CD4-positive, alpha-beta T cell treated with Interleukin-10 for 1 hour (primary cell): ENCODE data around the gene CDIP1.

Experiments
- DNase-seq: peaks from one replicate; pipeline ENCODE4 v3.0.0-alpha.2; 2020

Gene CDIP1

DNA sequence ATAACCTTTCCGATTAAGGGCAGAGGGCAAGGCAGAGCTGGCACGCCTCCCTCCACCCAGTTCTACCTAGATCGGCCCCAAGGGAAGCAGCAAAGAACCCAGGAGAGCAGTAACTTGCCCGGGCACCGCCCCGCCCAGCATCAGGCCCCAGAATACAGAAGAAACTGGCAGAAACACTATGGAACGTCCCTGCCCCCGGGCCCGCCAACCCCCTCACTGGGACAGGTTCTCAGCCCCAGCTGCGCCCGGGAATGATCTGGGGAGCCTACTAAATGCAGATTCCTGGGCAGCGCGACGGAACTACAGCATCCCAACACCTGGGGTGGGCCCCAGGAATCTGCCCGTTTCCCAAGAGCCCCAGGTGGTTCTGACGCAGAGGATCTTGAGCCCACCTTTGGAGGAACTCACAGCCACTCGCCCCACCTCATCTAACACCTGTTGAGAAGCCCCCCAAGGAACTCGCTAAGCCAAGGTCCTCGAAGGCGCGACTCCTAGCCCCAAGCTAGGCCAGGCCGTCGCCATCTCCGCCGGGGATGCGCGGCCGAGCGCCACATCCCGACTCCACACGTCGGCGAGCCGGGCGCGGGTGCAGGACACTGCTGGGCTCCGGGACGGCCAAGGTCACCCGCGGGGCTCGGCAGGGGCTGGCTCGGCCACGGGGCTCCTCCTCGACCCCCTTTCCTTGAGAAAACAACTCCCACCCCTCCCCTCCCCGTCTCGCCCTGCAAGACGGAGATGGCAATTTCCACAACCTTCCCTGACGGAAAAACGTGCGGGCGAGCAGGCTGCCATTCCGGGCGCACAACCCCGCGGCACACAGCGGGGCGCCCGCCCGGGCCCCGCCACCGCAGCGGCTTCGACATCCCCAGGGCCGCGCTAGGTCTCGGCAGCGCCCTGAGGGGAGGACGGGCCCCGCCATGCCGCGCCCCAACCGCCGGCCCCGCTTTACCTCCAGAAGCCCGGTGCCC, 913 bp downstream of the CDIP1 start:
- DNase-seq = no peak

DNA sequence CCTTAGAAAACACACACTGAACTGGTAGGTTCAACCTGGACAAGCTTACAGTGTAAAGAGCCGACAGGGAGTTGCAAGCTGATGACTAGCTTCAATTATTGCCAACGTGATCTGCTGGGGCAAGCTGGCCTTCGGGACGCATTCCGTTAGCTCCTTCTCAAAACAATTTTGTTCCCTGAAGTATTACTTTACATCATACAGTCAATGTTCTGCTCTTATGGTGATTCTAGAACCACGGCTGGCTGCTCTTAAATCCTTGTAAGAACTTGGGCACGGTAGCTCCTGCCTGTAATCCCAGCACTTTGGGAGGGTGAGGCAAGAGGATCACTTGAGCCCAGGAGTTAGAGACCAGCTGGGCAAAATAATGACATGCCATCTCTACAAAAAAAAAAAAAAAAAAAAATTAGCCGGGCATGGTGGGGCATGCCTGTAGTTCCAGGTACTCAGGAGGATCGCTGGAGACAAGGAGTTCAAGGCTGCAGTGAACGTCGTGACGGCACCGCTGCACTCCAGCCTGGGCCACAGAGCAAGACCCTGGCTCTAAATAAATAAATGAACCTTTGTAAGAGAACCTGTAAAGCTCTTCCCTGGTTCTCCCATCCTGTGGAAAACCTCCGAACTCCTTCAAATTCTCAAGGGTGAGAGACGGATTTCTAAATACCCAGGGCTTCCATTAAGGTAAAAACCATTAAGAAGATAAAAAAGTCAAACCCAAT, 2.0 kb downstream of the CDIP1 start:
- no peak for DNase-seq

DNA sequence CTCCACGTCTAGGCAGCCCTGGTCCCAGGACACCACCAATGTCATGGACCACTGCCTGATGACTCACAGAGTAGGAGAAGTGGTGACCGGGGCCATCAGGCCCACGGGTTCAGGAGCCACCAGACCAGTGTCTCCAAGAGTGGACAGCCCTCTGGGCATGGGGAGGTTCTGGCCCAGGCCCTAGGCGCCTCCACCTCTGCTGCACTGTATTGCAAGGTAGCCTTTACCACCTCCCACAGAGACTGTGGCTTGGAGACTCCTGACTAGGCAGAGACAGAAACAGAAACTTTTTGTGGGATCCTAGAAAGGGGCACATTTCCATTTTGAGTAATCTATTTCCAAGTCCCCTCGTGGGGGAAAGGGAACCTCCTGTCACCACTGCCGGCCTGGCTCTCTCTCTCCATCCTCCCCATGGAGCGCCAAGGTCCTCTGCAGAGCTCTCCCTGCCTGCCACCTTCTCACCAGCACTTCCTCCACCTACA, 2.9 kb downstream of the CDIP1 start:
- DNase-seq = no peak

DNA sequence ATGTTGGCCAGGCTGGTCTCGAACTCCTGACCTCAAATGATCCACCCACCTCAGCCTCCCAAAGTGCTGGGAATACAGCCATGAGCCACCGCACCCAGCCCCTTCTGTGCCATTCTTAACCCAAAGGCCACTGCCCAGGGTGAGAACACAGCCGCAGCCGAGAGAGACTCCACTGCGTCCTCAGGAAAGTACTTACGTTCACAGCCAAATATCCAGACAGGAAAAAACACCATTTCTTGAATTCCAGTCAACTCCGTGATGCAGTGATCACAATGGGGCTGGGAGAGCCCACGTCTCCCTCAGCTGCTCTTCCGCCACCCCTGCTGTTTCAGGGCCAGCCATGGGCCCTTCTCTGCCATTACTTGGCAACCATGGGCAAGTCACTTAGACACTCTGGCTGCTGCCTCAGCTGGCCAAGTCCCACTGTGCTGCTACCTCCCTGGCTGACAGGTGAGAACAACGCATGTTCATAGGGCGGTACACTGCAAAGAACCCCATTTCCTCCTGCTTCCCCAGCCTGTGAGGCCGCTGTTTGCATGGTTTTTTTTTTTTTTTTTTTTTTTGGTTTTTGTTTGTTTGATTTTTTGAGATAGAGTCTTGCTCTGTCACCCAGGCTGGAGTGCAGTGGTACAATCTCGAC, 4.3 kb downstream of the CDIP1 start:
- DNase-seq = peak; percentile 41

DNA sequence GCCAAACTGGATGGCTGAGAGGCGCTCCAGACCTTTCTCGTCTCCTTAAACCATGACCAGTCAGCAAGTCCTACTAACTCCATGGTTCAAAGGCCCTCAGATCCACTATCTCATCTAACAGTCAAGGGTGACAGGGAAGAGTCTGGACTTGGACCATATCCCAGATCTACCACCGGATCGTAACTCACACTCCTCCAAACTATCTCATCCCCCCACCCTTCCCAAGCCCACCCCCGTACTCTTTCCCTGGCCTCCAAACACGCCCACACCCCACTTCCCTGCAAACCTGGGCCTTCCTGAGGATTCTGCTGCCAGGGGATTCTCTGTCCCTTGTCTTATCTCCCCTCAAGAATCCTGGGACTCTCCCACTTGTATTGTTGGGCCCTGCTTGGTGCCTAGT, 5.1 kb downstream of the CDIP1 start:
- no peak for DNase-seq

DNA sequence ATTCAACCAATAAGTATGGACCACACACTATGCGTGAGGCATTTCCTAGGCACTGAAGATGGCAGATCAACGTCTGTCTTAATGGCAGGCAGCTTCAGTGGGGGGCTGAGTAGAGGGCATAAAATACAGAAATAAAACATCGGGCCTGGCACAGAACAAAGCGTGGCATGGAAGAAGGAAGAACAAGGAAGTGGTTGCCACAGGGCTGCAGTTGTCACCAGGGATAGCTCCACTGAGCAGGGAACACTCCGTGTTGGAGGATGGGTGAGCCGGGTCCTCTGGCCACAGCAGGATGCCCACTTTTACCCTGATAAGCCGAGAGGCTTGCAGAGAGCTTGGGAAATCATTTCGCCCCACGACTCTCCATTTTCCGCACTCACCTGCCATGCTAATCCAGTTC, 6.3 kb downstream of the CDIP1 start:
- no peak for DNase-seq

DNA sequence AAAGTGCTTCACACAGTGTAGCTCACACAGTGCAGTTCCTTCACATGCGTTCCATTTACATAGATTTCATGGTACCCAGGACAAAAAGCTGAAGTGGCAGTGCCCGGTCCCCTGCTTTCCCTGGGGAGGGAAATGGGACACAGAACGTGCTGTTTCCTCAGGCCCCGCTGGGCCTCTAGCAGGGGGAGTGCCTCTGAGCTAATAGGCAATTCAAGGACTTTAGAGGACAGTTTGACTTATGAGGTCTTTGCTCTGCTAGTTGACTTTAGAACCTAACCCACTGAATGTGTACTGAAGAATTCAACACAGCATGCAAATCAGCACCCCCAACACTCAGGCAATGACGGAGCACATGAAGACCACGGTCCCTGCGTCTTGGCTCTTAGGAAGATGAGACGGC, 6.8 kb downstream of the CDIP1 start:
- DNase-seq = no peak

DNA sequence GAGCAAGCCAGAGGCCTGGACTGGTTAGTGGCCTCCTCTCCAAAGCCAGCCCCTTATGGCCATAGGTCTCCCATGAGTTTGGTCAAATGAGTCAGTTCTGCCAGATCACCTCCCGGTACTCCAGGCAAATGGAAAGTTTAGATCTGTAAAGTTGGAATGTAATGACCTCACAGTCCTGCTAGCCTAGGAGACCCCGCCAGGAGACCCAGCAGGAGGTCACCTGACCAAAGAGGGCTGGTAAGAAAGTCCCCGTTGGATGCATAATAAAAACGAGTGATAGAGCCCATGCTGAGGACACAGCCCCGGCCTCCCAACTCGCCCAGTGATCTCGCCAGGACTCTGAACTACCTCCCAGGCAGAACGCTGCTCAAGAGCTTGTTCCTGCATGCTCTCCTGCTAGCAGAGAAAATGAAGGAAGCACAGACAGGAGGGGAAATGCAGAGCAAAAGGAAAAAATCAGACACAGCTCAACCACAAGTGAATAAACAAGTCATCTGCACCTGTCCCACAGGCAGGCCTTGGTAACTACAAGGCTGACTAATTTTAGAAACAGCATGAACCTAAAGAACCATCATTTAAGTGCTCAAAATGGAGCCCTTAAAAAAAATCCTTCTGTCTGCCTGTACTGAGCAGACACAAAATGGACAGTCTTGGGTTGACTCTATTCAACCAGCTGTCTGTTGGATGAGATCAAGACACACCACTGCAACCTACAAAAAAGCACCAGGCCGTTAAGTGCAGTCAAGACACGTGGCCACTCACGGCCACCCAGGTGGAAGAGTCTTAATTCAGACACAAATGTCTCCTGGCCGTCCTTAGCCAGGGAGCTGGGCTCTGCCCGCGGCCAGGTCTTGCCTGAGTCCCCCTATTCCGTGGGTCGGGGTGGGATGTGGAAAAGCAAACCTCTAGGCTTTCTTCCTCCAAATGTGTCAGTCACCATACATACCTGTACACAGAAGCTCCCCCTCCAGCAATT, 9.2 kb downstream of the CDIP1 start:
- no peak for DNase-seq

DNA sequence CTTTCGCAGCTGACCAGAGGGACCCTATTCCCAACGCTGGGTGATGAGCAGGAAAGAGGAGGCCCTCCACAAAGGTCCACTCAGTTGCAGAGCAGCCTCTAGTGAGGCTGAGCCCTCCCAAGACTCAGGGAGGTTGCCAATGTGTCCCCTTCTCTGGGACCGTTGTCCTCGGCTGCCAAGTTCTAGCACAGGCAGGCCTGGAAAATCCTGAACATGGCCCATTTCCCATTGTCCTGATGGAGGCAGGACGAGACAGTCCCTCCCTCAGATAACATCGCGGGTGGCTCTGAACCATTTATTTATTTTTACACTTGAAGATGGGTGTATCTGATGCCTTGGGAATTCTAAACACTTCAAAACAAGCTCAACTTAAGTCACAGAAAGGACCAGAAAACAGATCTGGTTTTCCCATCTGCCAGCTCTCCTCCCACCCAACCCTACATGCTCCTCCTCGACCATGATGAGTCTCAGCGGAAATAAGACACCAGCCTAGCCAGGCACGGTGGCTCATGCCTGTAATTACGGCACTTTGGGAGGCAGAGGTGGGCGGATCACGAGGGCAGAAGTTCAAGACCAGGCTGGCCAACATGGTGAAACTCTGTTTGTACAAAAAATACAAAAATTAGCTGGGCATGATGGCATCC, 12.8 kb downstream of the CDIP1 start:
- no peak for DNase-seq

DNA sequence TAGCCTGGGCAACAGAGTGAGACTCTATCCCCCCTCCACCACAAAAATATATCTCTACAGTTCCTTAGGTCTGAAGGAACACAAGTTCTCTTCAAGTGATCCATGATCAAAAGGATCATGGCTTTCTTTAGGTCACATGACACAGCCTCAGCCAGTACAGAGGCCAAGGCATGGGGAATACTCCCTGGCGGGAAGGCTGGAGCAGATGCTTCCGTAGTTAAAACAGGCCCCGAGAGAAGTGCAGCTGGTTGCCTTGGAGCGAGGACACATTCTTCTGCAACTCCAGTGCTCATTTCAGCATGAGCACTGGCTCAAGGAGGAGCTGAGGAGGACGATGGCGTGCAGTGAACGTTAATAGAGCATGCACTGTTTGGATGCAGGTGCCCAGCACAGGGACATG, 13.5 kb downstream of the CDIP1 start:
- DNase-seq = no peak

DNA sequence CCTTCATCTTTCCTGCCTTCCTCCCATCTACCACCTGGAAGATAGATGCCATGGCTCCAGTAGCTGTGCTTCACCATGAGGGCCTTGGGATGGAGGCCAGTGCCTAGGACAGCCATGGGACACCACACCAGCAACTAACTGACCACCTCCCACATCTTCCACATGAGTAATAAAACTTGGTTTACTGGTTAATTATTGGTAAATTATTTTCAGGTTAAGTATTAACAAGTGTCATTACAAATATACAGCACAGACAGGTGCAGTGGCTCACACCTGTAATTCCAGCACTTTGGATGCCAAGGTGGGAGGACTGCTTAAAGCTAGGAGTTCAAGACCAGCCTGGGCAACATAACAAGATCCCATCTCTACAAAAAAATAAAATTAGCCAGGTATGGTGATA, 14.0 kb downstream of the CDIP1 start:
- no peak for DNase-seq

DNA sequence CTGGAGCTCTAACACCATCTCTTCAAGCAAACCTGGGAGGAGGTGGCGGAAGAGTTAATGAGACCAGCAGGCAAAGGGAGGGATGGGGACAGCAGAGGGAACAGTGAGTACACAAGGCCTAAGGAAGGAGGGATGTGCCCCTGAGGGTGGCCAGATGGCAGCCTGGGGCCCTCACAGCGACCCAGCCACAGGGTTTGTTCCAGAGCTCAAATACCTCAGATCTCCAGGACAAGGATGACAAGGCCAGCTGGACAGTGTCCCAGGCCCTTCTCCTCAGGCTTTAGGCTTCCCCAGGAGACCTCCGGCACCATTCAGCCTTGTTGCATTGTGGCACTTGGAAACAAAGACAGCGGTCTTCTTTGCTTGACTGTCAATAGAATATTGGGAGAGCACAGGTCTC, 14.9 kb downstream of the CDIP1 start:
- no peak for DNase-seq

DNA sequence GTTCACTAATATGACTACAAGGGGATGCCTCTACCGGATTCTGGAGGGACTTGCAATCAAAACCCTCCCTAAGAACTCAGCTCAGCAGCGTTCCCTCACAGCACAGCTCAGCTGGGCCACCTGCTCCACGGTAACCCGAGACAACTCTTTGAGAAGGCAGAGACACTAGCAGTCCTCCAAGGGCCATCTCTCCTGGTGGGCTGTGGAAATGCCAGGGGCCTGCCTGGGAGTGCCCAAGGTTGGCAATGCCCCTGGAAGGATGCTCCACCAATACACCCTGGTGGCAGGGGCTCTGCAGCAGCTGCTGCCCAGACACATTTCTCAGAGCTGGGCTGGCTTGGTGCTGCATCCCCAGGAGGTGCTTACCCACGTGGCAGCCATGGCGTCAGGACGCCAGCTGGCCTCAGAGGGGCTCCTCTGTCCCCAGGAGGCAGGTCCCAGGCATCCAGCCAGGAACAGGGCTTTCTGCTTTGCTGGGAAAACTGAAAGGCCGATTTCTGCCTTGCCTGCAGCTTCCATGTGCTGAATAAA, 16.5 kb downstream of the CDIP1 start:
- no peak for DNase-seq

DNA sequence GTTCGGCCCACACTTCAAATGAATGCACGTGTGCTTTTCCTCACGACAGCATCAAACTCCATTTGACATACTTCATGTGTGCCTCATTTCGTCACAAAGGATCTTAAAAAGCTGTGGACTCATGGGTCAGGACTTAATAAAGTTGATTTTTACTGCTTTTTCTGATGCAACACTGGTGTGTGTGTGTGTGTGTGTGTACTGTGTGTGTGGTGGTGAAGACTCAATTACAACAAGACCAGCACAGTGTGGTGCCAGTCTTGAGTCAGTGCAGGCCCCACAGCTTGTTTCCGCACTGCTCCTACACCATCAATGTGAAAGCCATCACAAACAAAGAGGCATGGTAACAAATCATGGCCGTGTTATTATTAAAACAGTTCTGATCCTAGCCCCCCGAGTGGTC, 17.7 kb downstream of the CDIP1 start:
- DNase-seq = no peak

DNA sequence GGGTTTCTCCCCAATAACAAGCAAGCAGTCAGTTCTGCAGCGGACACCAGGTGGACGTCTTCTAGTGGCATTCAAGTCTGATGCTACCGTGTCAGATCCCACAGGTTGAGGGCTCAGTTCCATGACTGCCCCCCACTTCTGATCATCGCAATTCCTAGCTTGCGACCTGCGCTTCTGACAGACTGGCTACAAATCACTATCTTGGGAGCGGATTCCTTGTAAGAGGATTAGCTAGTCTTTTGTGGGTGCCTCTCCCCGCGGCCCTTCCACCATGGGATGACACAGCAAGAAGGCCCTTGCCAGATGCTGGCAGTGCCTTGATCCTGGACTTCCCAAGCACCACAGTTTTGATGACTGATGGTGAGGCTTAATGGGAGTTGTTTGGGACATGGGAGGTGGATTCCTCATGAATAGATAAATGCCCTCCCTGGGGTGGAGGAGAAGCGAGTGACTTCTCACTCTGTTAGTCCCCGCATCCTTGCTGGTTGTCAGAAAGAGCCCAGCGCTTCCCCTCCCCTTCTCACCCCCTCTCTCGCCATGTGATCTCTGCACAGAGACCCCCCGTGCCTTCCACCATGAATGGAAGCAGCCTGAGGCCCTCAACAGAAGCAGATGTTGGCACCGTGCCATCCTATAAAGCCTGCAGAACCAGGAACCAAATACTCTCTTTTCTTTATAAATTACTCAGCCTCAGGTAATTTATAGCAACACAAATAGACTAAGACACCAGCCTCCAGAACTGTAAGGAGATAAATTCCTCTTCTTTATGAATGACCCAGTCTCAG, 19.1 kb downstream of the CDIP1 start:
- no peak for DNase-seq

DNA sequence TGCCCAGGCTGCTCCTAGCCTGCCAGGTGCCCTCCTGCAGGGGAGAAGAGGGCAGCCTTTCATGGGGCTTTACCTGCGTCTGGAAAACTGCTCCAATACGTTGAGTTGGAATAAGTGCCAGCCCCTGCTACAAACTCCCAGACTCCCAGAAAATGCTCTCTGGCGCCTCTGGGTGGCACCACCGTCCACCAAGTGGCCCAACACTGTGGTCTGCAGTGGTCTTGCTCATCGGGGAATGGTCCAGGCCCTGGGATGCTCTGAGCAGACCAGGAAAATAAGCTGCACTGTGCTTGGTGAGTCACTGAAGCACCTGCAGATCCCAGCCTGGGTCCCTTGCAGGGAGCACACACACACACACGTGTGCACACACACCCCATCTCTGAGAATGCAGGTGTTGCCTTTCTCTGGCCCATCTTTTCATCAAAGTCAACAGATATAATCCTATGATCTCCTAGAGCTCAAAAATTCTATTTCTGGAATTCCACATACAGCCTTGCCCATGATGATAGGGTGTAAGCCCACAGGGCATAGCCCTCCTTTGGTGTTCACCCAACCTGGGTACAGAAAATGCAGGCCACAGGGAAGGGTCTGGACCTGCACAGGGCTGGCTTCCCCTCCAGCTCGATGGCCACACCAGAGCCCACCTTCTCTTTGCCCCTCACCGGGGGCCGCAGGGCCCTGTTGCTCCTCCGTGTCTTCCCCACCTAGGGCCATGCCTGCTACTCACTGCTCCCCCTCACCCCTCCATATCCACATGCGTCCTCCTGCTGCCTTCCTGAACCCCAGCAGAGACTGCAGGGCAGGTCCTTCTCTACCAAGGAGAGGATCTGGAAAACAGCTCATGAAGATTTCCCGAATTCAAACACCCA, 20.5 kb downstream of the CDIP1 start:
- no peak for DNase-seq

DNA sequence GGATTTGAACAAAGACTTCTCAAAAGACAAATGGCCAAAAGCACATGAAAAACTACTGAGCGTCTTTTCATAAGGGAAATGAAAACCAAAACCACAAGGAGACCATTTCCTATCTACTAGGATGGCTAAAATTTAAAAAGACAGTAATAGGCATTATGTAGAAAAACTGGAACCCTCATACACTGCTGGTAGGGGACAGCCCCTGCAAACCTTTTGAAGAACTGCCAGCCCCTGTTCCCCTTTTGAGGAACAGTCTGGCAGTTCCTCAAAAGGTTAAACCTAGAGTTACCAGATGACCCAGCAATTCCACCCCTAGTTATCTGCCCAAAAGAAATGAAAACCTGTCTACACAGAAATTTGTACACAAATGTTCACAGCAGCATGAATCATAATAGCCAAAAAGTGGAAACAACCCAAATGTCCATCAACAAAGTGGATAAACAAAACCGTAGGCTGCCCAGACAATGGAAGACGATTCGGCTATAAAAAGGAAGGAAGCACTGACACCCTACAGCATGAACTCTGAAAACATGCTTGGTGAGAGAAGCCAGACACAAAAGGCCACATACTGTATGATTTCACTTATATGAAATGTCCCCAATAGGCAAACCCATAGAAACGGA, 22.9 kb downstream of the CDIP1 start:
- DNase-seq = peak; percentile 35

DNA sequence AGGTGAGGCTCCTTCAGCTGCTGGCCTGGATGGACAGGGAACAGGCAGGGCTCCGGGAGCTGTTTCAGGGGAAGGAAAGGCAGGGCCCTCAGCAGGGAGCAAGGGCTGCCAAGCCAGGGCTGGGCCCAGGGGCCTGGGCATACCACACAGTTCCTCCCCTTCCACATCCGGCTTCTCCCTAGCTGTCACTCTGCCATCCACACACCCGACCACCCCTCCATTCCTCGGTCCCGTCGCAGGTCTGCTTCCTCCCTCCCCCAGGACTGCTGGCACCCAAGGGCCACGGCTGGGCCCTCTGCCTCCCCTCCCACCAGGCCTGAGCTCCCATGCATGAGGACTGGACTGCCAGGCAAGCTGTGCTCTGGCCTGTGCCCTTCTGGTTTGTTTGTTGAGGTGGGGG, 24.0 kb downstream of the CDIP1 start:
- no peak for DNase-seq

DNA sequence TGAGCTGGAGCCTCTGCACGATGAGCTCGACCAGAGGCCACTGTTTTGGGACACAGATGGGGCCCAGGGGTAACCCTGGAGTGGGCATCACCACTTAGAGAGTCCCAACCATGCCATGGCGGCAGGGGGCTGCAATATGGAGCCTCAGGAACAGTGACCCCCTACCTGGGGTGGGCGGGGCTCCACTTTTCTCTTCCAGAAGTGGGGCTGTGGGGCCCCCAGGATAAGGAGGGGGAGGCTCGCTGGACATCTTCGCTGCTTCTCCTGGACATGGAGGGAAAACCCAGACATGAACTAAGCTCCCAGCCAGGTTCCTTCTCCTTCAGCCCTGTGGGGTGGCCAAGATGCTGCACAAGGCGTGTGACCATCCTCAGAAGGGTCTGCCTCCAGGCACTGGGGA, 24.7 kb downstream of the CDIP1 start:
- no peak for DNase-seq
